HG03159 (cell line): ENCODE data around the gene CKM.
"Not testable (repeated sequence)": the region's sequence is repeated elsewhere in the genome, so short reads cannot be mapped to it uniquely, and the experiment has no call there.

Experiments
- ATAC-seq: cut with Tn5 transposase; IDR thresholded peaks from one replicate; pipeline ENCODE4 v1.9.1; 2021; ENCODE audit warnings: mild to moderate bottlenecking, moderate library complexity; ENCODE audit not compliant: unreplicated experiment

CKM gene

GRCh38 chr19:45321848-45322247 lies 827 bp downstream of the CKM start:
- ATAC-seq = no peak

- ATAC-seq = no peak
Measured at GRCh38 chr19:45320997-45321775, 1.5 kb downstream of the CKM start.

- no peak for ATAC-seq
Measured at GRCh38 chr19:45315304-45315703, 7.4 kb downstream of the CKM start.

- no peak for ATAC-seq
Measured at GRCh38 chr19:45314708-45315245, 7.9 kb downstream of the CKM start.

- not testable (repeated sequence) for ATAC-seq
Measured at GRCh38 chr19:45312285-45312684, 10.4 kb downstream of the CKM start.

GRCh38 chr19:45311621-45312020 lies 11.1 kb downstream of the CKM start:
- no peak for ATAC-seq

DNA sequence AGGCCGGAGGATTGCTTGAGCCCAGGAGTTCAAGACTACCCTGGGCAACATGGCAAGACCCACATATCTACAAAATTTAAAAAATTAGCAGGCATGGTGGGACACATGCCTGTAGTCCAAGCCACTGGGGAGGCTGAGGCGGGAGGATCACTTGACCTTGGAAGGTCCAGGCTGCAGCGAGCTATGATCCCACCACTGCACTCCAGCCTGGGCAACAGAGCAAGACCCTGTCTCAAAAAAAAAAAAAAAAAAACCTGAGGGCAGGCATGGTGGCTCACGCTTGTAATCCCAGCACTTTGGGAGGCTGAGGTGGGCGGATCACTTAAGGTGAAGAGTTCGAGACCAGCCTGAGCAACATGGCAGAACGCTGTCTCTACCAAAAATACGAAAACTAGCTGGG lies 13.4 kb downstream of the CKM start:
- ATAC-seq = not testable (repeated sequence)

GRCh38 chr19:45307361-45307760 lies 15.3 kb downstream of the CKM start:
- ATAC-seq = no peak

DNA sequence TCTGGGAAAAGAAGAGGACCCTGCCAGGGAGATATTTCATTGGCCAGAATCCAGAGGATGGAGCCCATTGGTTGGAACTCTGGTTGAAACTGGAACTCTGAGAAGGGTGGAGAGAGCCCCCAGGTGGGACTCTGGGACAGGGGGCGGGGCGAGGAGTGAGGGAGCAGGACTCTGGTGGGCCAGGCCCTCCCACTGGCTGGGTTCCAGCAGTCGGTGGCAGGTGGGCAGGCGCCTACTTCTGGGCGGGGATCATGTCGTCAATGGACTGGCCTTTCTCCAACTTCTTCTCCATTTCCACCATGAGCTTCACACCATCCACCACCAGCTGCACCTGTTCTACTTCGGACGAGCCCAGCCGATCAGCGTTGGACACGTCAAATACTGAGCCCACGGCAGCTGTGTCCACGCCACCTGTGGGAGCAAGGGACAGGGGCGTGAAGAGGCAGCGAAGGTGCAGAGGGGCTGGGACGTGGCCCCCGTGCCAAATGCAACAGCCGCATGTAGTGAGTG lies 16.1 kb downstream of the CKM start:
- ATAC-seq = no peak

DNA sequence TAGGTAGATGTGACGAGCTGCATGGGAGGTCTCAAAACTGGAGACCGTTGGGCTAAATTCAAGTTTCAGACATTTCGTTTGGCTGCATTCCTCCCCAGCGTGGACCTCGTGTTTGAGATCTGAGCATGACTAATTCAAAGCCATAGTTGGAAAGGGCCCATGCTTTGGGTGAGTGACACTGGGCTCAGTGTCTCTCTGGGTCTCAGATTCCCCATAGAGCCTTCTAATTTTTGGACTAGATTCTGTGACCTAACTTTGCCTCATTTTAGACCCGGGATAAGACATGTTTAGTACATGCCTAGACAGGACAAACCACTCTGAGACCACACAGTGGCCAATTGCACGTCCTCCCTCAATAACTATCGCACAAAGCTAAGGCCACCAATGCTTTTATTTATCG lies 16.6 kb downstream of the CKM start:
- ATAC-seq = no peak

- no peak for ATAC-seq
Measured at GRCh38 chr19:45305421-45305820, 17.3 kb downstream of the CKM start.

DNA sequence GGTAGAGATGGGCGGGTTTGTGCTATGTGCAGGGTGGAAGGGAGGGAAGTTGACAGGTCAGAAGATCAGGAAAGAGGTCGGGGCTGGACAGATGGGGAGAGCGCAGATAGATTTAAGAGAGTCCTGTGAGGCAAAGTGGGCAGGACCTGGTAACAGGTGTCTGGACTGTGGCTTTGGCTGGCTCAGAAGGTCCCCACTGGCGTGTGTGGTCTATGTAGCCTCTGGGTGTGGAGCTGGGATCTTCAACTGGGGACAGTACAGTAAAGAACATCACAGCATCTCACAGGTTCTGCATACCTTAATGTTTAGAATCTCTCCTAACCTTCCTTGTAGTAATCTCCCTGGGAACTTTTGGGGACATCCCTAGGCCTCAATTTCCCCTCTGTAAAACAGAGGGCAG lies 17.7 kb downstream of the CKM start:
- no peak for ATAC-seq

GRCh38 chr19:45304141-45304926 lies 18.3 kb downstream of the CKM start:
- no peak for ATAC-seq

DNA sequence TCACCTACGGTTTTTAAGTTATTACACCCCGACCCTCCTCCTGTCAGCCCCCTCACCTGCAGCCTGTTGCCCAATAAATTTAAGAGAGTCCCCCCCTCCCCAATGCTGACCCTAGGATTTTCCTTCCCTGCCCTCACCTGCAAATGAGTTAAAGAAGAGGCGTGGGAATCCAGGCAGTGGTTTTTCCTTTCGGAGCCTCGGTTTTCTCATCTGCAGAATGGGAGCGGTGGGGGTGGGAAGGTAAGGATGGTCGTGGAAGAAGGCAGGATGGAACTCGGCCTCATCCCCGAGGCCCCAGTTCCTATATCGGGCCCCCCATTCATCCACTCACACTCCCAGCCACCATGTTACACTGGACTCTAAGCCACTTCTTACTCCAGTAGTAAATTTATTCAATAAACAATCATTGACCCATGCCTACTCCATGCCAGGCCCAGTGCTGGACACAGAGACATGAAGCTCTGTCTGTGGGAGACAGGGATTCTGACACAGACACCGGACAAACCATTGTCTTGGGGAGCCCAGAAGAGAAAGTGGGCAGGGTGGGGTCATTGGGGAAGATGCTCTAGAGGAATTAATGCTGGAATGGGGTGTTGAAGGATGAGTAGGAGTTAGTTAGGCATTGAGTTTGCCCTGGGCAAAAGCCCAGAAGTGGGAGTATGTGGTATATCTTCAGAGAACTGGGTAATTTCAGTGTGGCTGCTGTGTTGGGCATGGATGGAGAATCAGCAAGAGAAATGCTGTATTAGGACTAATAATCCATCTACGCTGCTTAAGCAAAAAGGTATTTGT lies 19.2 kb downstream of the CKM start:
- no peak for ATAC-seq

DNA sequence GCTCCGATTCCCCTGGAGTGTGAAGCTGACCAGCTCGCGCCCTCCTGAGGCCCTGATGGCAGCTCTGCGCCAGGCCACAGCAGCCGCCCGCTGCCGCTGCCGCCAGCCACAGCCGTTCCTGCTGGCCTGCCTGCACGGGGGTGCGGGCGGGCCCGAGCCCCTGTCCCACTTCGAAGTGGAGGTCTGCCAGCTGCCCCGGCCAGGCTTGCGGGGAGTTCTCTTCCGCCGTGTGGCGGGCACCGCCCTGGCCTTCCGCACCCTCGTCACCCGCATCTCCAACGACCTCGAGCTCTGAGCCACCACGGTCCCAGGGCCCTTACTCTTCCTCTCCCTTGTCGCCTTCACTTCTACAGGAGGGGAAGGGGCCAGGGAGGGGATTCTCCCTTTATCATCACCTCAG lies 20.3 kb downstream of the CKM start:
- ATAC-seq = no peak

GRCh38 chr19:45299719-45300118 lies 23.0 kb downstream of the CKM start:
- no peak for ATAC-seq

- ATAC-seq = no peak
Measured at GRCh38 chr19:45298264-45298663, 24.4 kb downstream of the CKM start.

DNA sequence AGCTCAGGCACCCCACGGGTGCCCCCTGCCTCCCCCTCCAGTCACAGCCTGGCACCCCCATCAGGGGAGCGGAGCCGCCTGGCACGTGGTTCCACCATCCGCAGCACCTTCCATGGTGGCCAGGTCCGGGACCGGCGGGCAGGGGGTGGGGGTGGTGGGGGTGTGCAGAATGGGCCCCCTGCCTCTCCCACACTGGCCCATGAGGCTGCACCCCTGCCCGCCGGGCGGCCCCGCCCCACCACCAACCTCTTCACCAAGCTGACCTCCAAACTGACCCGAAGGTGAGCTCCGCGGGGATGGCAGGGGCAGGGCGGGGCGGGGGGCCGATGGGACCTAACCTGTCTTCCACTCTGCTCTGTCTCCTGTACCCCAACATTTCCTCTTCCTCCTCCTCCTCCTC lies 25.0 kb downstream of the CKM start:
- no peak for ATAC-seq

GRCh38 chr19:45296355-45296754 lies 26.3 kb downstream of the CKM start:
- no peak for ATAC-seq

GRCh38 chr19:45295873-45296272 lies 26.8 kb downstream of the CKM start:
- ATAC-seq = no peak
